ENCODE data around the gene CNKSR2. TPM values are rescaled to one million over a fixed set of nuclear protein-coding genes. Genes with fewer than 3 reads are reported as not detected.

The CNKSR2 gene
- total and polyA plus RNA-seq, 2 experiments from 2014 or later: 13.9 to 40.9 TPM

DNA sequence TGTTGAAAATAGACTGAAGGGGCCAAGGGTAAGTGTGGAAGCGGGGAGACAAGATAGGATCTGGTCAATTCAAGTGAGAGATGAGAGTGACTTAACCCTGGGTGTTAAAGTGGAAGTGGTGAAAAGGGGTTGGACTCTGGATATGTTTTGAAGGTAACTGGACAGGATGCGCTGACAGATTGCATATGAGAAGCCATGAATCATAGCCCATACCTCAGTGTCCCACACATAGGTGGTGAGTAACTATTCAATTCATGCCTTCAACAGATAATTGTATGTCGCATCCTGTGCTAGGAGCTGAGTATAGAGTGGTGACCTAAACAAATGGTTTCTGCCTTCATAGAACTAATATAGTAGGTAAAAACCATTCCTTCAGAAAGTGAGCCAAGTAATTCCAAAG, 207.3 kb downstream of the CNKSR2 start:
- Histone ChIP-seq H3K27me3 (ENCODE audit: insufficient read depth) (no peaks in the 10 kb centered on the region), H3K36me3 (ENCODE audit: insufficient read depth) (no peaks in the 10 kb centered on the region), H3K4me1 (ENCODE audit: insufficient read depth) (peaks cover 5% of the 10 kb centered on the region; the same call in 1 of the 2 replicates), H3F3A (replicated peaks; ENCODE audit: low read depth) (no peaks in the 10 kb centered on the region), H3K4me3 (no peak overlapping the region), H3K79me2 (replicated peaks; ENCODE audit: insufficient read depth) (no peaks in the 10 kb centered on the region), H4K20me1 (replicated peaks; ENCODE audit: insufficient read depth) (no peaks in the 10 kb centered on the region), H3K27ac (ENCODE audit: low read depth) (no peak overlapping the region), H3K4me2 (no peak overlapping the region), H2AFZ (no peak overlapping the region), H3K9me2 (ENCODE audit: insufficient read depth) (no peaks in the 10 kb centered on the region)
- Mint-ChIP-seq H3K27ac (no peak overlapping the region), H3K9me3 (no peaks in the 10 kb centered on the region), H3K4me3 (no peak overlapping the region), H3K4me1 (peaks cover 5% of the 10 kb centered on the region; the same call in 2 of the 3 replicates), H3K27me3 (ENCODE audit: insufficient read depth, low read depth, poor library complexity) (no peaks in the 10 kb centered on the region), H3K36me3 (ENCODE audit: low read depth) (peaks cover 11% of the 10 kb centered on the region; the same call in 2 of the 3 replicates)
- TF ChIP-seq CREB1 (CRISPR knock-in tag; IDR thresholded peaks at IDR 0.05; ENCODE audit: low read depth) (no peak), JUNB (IDR thresholded peaks at IDR 0.05; ENCODE audit: unreplicated experiment) (no peak), EZH2phosphoT487 (IDR thresholded peaks at IDR 0.05; ENCODE audit: unreplicated experiment) (no peak), ZNF462 (CRISPR knock-in tag; IDR thresholded peaks at IDR 0.05) (no peak), NANOG (IDR thresholded peaks at IDR 0.05; ENCODE audit: borderline replicate concordance) (no peak), EZH2 (IDR thresholded peaks at IDR 0.05; ENCODE audit: low read depth, unreplicated experiment) (no peak), ZNF331 (CRISPR knock-in tag; IDR thresholded peaks at IDR 0.05; ENCODE audit: low read depth) (no peak), POLR2AphosphoS5 (IDR thresholded peaks at IDR 0.05; ENCODE audit: low read depth) (no peak)
- TF ChIP-seq, protein P1, sequence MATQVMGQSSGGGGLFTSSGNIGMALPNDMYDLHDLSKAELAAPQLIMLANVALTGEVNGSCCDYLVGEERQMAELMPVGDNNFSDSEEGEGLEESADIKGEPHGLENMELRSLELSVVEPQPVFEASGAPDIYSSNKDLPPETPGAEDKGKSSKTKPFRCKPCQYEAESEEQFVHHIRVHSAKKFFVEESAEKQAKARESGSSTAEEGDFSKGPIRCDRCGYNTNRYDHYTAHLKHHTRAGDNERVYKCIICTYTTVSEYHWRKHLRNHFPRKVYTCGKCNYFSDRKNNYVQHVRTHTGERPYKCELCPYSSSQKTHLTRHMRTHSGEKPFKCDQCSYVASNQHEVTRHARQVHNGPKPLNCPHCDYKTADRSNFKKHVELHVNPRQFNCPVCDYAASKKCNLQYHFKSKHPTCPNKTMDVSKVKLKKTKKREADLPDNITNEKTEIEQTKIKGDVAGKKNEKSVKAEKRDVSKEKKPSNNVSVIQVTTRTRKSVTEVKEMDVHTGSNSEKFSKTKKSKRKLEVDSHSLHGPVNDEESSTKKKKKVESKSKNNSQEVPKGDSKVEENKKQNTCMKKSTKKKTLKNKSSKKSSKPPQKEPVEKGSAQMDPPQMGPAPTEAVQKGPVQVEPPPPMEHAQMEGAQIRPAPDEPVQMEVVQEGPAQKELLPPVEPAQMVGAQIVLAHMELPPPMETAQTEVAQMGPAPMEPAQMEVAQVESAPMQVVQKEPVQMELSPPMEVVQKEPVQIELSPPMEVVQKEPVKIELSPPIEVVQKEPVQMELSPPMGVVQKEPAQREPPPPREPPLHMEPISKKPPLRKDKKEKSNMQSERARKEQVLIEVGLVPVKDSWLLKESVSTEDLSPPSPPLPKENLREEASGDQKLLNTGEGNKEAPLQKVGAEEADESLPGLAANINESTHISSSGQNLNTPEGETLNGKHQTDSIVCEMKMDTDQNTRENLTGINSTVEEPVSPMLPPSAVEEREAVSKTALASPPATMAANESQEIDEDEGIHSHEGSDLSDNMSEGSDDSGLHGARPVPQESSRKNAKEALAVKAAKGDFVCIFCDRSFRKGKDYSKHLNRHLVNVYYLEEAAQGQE (IDR thresholded peaks at IDR 0.05; ENCODE audit: unreplicated experiment): no peak
- TF ChIP-seq, protein P2, sequence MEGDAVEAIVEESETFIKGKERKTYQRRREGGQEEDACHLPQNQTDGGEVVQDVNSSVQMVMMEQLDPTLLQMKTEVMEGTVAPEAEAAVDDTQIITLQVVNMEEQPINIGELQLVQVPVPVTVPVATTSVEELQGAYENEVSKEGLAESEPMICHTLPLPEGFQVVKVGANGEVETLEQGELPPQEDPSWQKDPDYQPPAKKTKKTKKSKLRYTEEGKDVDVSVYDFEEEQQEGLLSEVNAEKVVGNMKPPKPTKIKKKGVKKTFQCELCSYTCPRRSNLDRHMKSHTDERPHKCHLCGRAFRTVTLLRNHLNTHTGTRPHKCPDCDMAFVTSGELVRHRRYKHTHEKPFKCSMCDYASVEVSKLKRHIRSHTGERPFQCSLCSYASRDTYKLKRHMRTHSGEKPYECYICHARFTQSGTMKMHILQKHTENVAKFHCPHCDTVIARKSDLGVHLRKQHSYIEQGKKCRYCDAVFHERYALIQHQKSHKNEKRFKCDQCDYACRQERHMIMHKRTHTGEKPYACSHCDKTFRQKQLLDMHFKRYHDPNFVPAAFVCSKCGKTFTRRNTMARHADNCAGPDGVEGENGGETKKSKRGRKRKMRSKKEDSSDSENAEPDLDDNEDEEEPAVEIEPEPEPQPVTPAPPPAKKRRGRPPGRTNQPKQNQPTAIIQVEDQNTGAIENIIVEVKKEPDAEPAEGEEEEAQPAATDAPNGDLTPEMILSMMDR (conservative IDR thresholded peaks at IDR 0.05; ENCODE audit: low read depth in 2 of 2): no peak
- no peak for DNase-seq (ENCODE audit: low spot score)
- no peak for ATAC-seq
